ENCODE results near the gene ABCB4. TPM values are rescaled to one million over a fixed set of nuclear protein-coding genes. Genes with fewer than 3 reads are reported as not detected.

Gene ABCB4
- total RNA-seq, 2 donors from 2014 or later = not detected

DNA sequence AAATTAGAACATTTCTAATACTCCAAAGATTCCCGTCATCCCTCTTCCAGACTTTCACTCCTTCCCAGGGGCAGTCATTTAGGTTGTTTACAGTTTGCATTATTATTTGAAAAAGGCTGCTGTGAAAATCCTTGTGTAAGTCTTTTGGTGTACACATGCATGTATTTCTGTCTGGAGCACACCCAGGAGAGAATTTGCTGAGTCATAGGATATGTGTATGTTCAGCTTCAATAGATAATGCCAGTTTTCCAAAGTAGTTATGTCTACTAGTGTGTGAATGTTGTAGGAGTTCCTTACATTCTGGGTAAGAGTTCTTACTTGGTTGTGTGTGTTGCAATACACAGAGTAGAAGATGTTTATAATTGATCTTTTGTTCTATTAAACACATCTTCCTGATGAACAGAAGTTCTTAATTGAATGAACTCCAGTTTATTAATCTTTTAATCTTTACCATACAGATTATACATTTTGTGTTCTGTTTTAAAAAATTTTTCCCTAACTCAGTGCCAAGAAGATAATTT lies 104.8 kb downstream of the ABCB4 start:
- Mint-ChIP-seq H3K4me1 (no peaks in the 10 kb centered on the region), H3K27ac (no peak overlapping the region), H3K27me3 (no peaks in the 10 kb centered on the region), H3K36me3 (ENCODE audit: low read depth) (peaks cover 11% of the 10 kb centered on the region), H3K4me3 (no peak overlapping the region), H3K9me3 (no peaks in the 10 kb centered on the region)
- no peak for ATAC-seq (replicated peaks)

DNA sequence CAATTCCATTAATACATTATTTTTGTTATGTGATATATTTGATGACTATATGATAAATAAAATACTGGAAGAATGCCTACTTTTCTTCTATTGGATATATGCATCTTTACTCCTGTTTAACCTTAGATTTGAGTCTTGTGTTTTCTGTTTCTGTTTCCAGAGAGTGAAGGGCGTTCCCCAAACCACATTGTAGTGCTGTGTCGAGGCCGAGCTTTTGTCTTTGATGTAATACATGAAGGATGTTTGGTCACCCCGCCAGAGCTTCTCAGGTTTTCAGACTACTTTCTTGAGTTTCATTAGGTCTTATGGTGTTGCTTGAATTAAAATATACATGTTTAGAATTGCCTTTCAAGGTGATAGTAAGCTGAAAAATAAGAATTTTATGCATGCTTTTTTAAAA lies 106.3 kb downstream of the ABCB4 start:
- Mint-ChIP-seq H3K4me3 (no peak overlapping the region), H3K27ac (no peak overlapping the region), H3K9me3 (no peaks in the 10 kb centered on the region), H3K27me3 (no peaks in the 10 kb centered on the region), H3K36me3 (ENCODE audit: low read depth) (peaks cover 6% of the 10 kb centered on the region), H3K4me1 (no peaks in the 10 kb centered on the region)
- ATAC-seq (replicated peaks) = peak; percentile 79

DNA sequence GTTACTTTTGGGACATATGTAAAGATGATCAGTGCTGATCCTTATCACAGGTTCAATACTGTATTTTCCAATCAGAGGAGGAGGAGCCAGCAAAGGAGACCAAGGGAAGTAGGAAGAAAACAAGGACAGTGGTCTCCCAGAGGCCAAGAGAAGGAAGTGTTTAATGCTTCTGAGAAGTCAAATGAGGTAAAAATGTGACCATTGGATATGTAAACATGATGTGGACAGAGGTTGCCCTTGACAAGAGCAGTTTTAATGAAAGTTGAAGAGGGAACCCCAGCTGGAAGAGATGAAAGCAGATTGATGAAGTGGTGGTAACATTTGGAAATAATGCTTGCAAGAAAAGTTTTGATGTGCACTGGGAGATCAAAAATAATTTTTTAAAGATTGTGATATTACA lies 111.2 kb downstream of the ABCB4 start:
- no peaks in the 10 kb centered on the region for H3K4me1 Mint-ChIP-seq
- ATAC-seq (replicated peaks) = no peak
- no peak overlapping the region for H3K27ac Mint-ChIP-seq

DNA sequence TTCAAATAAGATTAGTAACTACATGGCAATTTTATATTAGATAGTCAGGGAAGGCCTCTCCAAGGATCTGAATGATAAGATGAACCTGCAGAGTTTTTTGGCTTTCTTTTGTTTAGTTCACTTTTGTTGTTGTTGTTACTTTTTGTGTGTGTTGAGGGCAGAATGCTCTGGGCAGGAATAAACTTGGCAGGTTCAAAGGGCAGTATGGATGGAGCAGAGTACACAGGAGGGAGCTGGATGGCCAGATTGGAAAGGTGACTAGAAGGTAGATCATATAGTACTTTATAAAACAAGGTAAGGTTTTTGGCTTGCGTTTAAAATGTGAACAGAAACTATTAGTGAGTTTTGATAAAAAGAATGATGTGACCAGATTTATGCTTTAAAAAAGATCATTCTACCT lies 112.1 kb downstream of the ABCB4 start:
- Mint-ChIP-seq H3K4me1 (no peaks in the 10 kb centered on the region), H3K27ac (no peak overlapping the region), H3K27me3 (no peaks in the 10 kb centered on the region), H3K4me3 (no peak overlapping the region), H3K9me3 (no peaks in the 10 kb centered on the region), H3K36me3 (ENCODE audit: low read depth) (peaks cover 37% of the 10 kb centered on the region)
- ATAC-seq (replicated peaks) = no peak

More for the DNA sequence above, 111.2 kb downstream of the ABCB4 start:
- Mint-ChIP-seq H3K4me3 (no peak overlapping the region), H3K27me3 (no peaks in the 10 kb centered on the region), H3K36me3 (ENCODE audit: low read depth) (peaks cover 31% of the 10 kb centered on the region), H3K9me3 (no peaks in the 10 kb centered on the region)

DNA sequence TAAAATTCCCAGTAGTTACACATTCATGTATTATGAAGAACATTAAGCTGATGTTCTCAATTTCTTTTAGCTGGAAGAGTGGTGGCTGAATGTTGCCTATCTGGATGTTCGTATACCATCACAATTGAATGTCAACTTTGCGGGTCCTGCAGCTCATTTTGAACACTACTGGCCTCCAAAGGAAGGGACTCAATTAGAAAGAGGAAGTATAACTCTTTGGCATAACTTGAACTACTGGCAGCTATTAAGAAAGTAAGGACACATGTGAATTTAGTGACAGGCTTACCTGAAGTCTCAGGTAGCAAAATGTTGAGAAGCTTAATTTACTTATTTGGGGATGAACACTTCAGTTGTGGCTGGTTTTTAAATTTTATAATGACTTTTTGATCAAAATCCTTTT lies 114.2 kb downstream of the ABCB4 start:
- Mint-ChIP-seq H3K9me3 (no peaks in the 10 kb centered on the region), H3K27me3 (no peaks in the 10 kb centered on the region), H3K36me3 (ENCODE audit: low read depth) (peaks cover 40% of the 10 kb centered on the region), H3K27ac (no peak overlapping the region), H3K4me1 (no peaks in the 10 kb centered on the region), H3K4me3 (no peak overlapping the region)
- ATAC-seq (replicated peaks) = no peak

DNA sequence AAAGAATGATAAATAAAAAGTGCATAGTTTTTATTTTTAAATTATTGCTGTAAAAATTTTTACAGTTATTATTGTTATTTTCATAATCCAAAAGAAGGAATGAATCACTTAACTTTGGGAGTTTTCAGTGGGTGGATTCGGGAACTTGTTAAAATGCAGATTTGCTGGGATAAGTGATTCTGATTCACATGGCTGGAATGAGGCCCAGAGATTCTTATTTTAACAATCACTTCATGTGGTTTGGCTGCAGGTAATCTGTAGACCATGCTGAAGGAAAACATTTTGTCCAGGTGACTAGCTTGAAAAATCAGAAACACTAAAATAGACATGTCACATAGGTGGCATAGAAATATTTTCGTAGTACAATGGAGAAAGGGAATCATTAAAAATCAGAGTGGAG lies 116.1 kb downstream of the ABCB4 start:
- no peak overlapping the region for H3K4me3 Mint-ChIP-seq
- no peaks in the 10 kb centered on the region for H3K4me1 Mint-ChIP-seq
- no peaks in the 10 kb centered on the region for H3K27me3 Mint-ChIP-seq
- H3K36me3 Mint-ChIP-seq (ENCODE audit: low read depth) = peaks cover 60% of the 10 kb centered on the region
- no peaks in the 10 kb centered on the region for H3K9me3 Mint-ChIP-seq
- ATAC-seq (replicated peaks) = no peak
- no peak overlapping the region for H3K27ac Mint-ChIP-seq

DNA sequence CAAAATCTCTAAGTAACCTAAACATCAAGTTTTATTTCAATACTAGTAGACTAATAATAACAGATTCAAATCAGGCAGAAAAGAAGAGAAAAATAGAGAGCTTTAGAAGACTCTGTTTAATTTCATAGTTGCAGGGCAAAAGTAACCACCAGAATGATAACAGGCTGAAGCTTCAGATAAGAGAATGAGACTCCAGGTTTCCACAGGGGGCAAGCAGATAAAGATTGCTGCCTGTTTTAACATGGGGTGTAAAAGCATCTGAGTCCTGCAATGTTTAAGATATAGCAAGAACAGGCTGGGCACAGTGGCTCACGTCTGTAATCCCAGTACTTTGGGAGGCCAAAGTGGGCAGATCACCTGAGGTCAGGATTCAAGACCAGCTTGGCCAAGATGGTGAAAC lies 119.0 kb downstream of the ABCB4 start:
- Mint-ChIP-seq H3K27ac (no peak overlapping the region), H3K27me3 (no peaks in the 10 kb centered on the region), H3K4me3 (no peak overlapping the region), H3K4me1 (no peaks in the 10 kb centered on the region), H3K36me3 (ENCODE audit: low read depth) (peaks cover 63% of the 10 kb centered on the region), H3K9me3 (no peaks in the 10 kb centered on the region)
- no peak for ATAC-seq (replicated peaks)

DNA sequence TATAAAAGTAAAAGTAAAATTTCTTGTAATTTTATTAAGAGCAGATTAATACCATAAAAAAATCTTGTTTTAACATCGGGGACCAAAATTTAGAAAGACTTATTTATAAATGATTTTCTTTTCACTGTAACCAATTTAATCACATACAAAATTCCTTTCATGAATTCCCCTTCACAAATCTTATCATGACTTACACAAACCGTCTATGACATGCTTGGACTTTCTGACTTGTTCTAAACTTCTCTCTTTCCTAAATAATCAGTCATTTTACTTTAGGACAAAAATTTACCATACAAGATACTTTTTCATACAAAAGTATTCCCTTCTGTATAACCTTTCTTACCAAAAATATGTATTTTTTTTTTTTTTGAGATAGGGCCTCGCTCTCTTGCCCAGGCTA lies 120.7 kb downstream of the ABCB4 start:
- Mint-ChIP-seq H3K27ac (no peak overlapping the region), H3K36me3 (ENCODE audit: low read depth) (peaks cover 60% of the 10 kb centered on the region)

More for the DNA sequence above, 120.7 kb downstream of the ABCB4 start:
- Mint-ChIP-seq H3K27me3 (no peaks in the 10 kb centered on the region), H3K4me1 (no peaks in the 10 kb centered on the region), H3K4me3 (no peak overlapping the region), H3K9me3 (no peaks in the 10 kb centered on the region)
- ATAC-seq (replicated peaks) = no peak

Other genes with a start within 250 kb of the ABCB4 start
- gene CROT, start 130.0 kb downstream of the ABCB4 start, total RNA-seq = 1 to 10 TPM; 9.2 to 9.3 TPM
- gene ABCB1, start 125.2 kb upstream of the ABCB4 start, total RNA-seq = 10 to 100 TPM; 14.7 to 19.0 TPM
- gene RUNDC3B, start 152.7 kb upstream of the ABCB4 start, total RNA-seq = under 1 TPM; 0.24 to 0.56 TPM